Measurements from ENCODE around the gene ERC1. TPM values are rescaled to one million over a fixed set of nuclear protein-coding genes. Genes with fewer than 3 reads are reported as not detected.

Gene ERC1
- polyA plus RNA-seq, 1 donor = 17.5 TPM

GRCh38 chr12:1533602-1534304 lies 542.7 kb downstream of the ERC1 start:
- Histone ChIP-seq H3K4me3 (ENCODE audit: low read length) (no peak overlapping the region), H3K36me3 (ENCODE audit: control insufficient read depth, insufficient read depth, low read length) (no peaks in the 10 kb centered on the region), H3K27me3 (ENCODE audit: control insufficient read depth, insufficient read depth, low read length) (peaks cover 80% of the 10 kb centered on the region), H3K4me1 (ENCODE audit: control insufficient read depth, insufficient read depth, low read length) (peaks cover 3% of the 10 kb centered on the region), H3K27ac (ENCODE audit: low read length) (no peak overlapping the region), H3K9me3 (ENCODE audit: control insufficient read depth, low read depth, low read length) (peaks cover 3% of the 10 kb centered on the region)
- WGBS (ENCODE audit: insufficient coverage, low lambda C conversion rate) = 80% methylated on average over 2 of the region's 16 CpGs
- DNase-seq = no peak

- DNase-seq = no peak
- Histone ChIP-seq H3K4me3 (ENCODE audit: low read length) (no peak overlapping the region), H3K27ac (ENCODE audit: low read length) (no peak overlapping the region), H3K4me1 (ENCODE audit: control insufficient read depth, insufficient read depth, low read length) (no peaks in the 10 kb centered on the region), H3K36me3 (ENCODE audit: control insufficient read depth, insufficient read depth, low read length) (no peaks in the 10 kb centered on the region), H3K27me3 (ENCODE audit: control insufficient read depth, insufficient read depth, low read length) (peaks cover 77% of the 10 kb centered on the region), H3K9me3 (ENCODE audit: control insufficient read depth, low read depth, low read length) (peaks cover 3% of the 10 kb centered on the region)
- WGBS (ENCODE audit: insufficient coverage, low lambda C conversion rate) = no CpG with 5 or more reads among the region's 3 CpGs
Observed at GRCh38 chr12:1534748-1535147, 543.7 kb downstream of the ERC1 start.

GRCh38 chr12:1536817-1537216 lies 545.8 kb downstream of the ERC1 start:
- Histone ChIP-seq H3K27ac (ENCODE audit: low read length) (no peak overlapping the region), H3K27me3 (ENCODE audit: control insufficient read depth, insufficient read depth, low read length) (peaks cover 68% of the 10 kb centered on the region), H3K4me1 (ENCODE audit: control insufficient read depth, insufficient read depth, low read length) (no peaks in the 10 kb centered on the region), H3K9me3 (ENCODE audit: control insufficient read depth, low read depth, low read length) (peaks cover under 1% of the 10 kb centered on the region), H3K4me3 (ENCODE audit: low read length) (no peak overlapping the region), H3K36me3 (ENCODE audit: control insufficient read depth, insufficient read depth, low read length) (no peaks in the 10 kb centered on the region)
- DNase-seq = no peak
- WGBS (ENCODE audit: insufficient coverage, low lambda C conversion rate) = no CpG with 5 or more reads among the region's 4 CpGs

GRCh38 chr12:1539135-1539534 lies 548.1 kb downstream of the ERC1 start:
- DNase-seq = no peak
- H3K27ac ChIP-seq (ENCODE audit: low read length) = no peak overlapping the region
- H3K4me1 ChIP-seq (ENCODE audit: control insufficient read depth, insufficient read depth, low read length) = no peaks in the 10 kb centered on the region
- H3K36me3 ChIP-seq (ENCODE audit: control insufficient read depth, insufficient read depth, low read length) = no peaks in the 10 kb centered on the region
- no peak overlapping the region for H3K4me3 ChIP-seq (ENCODE audit: low read length)
- H3K27me3 ChIP-seq (ENCODE audit: control insufficient read depth, insufficient read depth, low read length) = peaks cover 44% of the 10 kb centered on the region
- peaks cover 4% of the 10 kb centered on the region for H3K9me3 ChIP-seq (ENCODE audit: control insufficient read depth, low read depth, low read length)
- no CpG with 5 or more reads among the region's 11 CpGs for WGBS (ENCODE audit: insufficient coverage, low lambda C conversion rate)

- H3K27ac ChIP-seq (ENCODE audit: low read length) = no peak overlapping the region
- no peaks in the 10 kb centered on the region for H3K36me3 ChIP-seq (ENCODE audit: control insufficient read depth, insufficient read depth, low read length)
- no CpG with 5 or more reads among the region's 6 CpGs for WGBS (ENCODE audit: insufficient coverage, low lambda C conversion rate)
- no peaks in the 10 kb centered on the region for H3K4me1 ChIP-seq (ENCODE audit: control insufficient read depth, insufficient read depth, low read length)
- no peak for DNase-seq
- peaks cover 4% of the 10 kb centered on the region for H3K9me3 ChIP-seq (ENCODE audit: control insufficient read depth, low read depth, low read length)
- H3K27me3 ChIP-seq (ENCODE audit: control insufficient read depth, insufficient read depth, low read length) = peaks cover 31% of the 10 kb centered on the region
- H3K4me3 ChIP-seq (ENCODE audit: low read length) = no peak overlapping the region
Observed at GRCh38 chr12:1540690-1541089, 549.7 kb downstream of the ERC1 start.

- no peak for DNase-seq
- no peaks in the 10 kb centered on the region for H3K36me3 ChIP-seq (ENCODE audit: control insufficient read depth, insufficient read depth, low read length)
- WGBS (ENCODE audit: insufficient coverage, low lambda C conversion rate) = 90% methylated on average over 2 of the region's 7 CpGs
- peaks cover 15% of the 10 kb centered on the region for H3K27me3 ChIP-seq (ENCODE audit: control insufficient read depth, insufficient read depth, low read length)
- H3K4me1 ChIP-seq (ENCODE audit: control insufficient read depth, insufficient read depth, low read length) = no peaks in the 10 kb centered on the region
- no peak overlapping the region for H3K4me3 ChIP-seq (ENCODE audit: low read length)
- no peak overlapping the region for H3K27ac ChIP-seq (ENCODE audit: low read length)
- peaks cover 4% of the 10 kb centered on the region for H3K9me3 ChIP-seq (ENCODE audit: control insufficient read depth, low read depth, low read length)
Observed at GRCh38 chr12:1542599-1542998, 551.6 kb downstream of the ERC1 start.

GRCh38 chr12:1544996-1545700 lies 554.1 kb downstream of the ERC1 start:
- Histone ChIP-seq H3K27me3 (ENCODE audit: control insufficient read depth, insufficient read depth, low read length) (no peaks in the 10 kb centered on the region), H3K4me3 (ENCODE audit: low read length) (no peak overlapping the region), H3K4me1 (ENCODE audit: control insufficient read depth, insufficient read depth, low read length) (no peaks in the 10 kb centered on the region), H3K27ac (ENCODE audit: low read length) (no peak overlapping the region), H3K36me3 (ENCODE audit: control insufficient read depth, insufficient read depth, low read length) (no peaks in the 10 kb centered on the region), H3K9me3 (ENCODE audit: control insufficient read depth, low read depth, low read length) (peaks cover 4% of the 10 kb centered on the region)
- no peak for DNase-seq
- WGBS (ENCODE audit: insufficient coverage, low lambda C conversion rate) = 67% methylated on average over 2 of the region's 7 CpGs

Other genes with a start within 250 kb of the ERC1 start
- 56.4 TPM for gene WNK1, start 238.6 kb upstream of the ERC1 start, polyA plus RNA-seq
- 27.9 TPM for gene RAD52, start 41.5 kb upstream of the ERC1 start, polyA plus RNA-seq